SHP77 treated with DMSO at 0.1 percent for 48 hours (cell line): ENCODE measurements around the gene USO1.
"Not testable (repeated sequence)": the region's sequence is repeated elsewhere in the genome, so short reads cannot be mapped to it uniquely, and the experiment has no call there.

ENCODE experiments used
- DNase-seq: peaks from one replicate; lab custom pipeline; 2025; lab: John Stamatoyannopoulos, UW

USO1 gene

DNA sequence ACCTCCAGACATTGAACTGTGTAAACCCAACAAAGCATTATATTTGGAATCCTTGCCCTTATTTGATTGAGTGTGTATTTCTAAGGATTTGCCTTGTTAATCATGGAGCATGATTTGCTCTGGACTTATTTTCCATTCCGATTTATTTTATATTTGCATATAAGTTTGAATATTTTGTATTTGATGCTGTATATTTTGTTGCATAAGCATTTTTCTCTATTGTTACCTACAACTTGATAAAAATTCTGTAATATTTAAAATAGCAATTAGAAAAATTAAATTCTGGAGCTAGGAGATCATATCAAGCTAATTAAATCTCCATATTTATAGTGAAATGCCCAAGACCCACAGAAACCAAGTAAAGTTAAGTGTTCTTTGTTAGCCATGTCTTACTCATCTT is 47.2 kb downstream of the USO1 start:
- no peak for DNase-seq

DNA sequence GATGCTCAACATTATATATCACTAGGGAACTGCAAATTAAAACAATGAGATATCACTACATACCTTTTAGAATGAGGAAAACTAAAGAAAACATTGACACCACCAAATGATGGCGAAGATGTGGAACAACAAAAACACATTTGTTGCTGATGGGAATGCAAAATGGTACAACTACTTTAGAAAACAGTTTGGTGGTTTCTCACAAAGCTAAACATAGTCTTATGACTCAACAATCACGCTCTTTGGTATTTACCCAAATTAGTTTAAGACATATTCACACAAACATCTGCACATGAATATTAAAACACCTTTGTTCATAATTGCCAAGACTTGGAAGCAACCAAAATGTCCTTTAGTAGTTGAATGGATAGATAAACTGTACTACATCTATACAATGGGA is 53.2 kb downstream of the USO1 start:
- no peak for DNase-seq

DNA sequence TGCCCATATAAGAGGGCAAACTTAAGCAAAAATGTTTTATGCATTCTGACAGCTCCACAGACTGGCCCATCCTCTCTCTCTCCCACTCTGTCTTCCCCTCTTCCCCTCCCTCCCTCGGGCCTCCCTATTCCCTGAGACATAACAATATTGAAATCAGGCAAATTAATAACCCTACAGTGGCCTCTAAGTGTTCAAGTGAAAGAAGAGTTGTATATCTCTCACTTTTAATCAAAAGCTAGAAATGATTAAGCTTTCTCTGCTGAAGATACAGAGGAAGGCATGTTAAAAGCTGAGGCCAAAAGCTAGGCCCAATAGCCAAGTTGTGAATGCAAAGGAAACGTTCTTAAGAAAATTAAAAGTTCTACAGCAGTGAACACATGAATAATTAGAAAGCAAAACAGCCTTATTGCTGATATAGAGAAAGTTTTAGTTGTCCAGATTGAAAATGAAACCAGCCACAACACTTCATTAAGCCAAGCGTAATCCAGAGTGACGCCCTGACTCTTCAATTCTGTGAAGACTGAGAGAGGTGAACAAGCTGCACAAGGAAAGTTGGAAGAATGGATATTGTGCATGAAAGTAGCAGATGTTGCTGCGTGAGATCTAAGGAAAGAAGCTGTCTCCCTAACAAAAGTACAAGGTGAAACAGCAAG is 54.9 kb downstream of the USO1 start:
- DNase-seq, result no peak

GRCh38 chr4:75781305-75781704 is 56.9 kb downstream of the USO1 start:
- no peak for DNase-seq

DNA sequence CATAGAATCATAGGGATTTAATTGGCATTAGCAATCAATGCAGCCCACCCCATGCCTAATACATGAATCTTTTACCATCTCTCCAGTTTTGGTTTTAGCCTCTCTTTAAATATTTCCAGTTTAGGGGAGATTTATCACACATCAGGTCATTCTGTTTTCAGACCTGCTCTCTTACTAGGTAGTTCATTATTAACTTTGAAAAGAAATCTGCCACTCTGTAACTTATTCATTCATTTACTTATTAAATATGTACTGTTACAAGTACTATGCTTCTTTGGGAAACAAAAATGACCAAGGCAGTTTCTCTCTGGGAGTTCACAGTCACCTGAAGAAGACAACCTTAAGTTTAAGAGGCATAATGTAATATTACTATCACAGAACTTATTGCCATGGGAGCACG is 62.1 kb downstream of the USO1 start:
- no peak for DNase-seq

DNA sequence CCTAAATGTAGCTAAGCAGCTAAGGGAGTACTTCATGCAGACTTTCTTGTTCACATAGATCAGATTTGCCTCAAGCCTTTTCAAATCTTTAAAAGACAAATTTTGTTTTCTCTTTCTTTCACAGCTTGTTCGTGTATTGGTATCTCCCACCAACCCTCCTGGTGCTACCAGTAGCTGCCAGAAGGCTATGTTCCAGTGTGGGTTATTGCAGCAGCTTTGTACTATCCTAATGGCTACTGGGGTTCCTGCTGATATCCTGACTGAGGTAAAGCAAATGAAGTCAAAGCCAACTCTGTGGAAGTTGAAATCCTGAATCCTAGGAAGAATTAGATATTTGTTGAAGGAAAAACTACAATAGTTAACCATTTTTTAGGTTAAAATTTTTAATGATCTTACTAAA is 62.6 kb downstream of the USO1 start:
- DNase-seq, result no peak

GRCh38 chr4:75790024-75790423 is 65.6 kb downstream of the USO1 start:
- DNase-seq, result no peak

GRCh38 chr4:75800972-75801371 is 76.6 kb downstream of the USO1 start:
- DNase-seq, result no peak

DNA sequence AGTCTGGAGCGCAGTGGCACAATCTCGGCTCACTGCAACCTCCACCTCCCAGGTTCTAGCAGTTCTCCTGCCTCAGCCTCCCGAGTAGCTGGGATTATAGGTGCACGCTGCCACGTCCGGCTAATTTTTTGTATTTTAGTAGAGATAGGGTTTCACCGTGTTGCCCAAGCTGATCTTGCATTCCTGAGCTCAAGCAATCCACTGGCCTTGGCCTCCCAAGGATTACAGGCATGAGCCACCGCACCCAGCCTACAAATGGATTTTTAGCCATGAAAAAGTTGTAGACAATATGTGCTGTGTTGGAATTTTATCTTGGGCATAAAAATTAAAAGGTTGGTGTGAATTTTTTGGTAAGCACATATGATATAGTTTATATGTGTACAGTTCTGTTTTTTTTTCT is 81.7 kb downstream of the USO1 start:
- not testable (repeated sequence) for DNase-seq

DNA sequence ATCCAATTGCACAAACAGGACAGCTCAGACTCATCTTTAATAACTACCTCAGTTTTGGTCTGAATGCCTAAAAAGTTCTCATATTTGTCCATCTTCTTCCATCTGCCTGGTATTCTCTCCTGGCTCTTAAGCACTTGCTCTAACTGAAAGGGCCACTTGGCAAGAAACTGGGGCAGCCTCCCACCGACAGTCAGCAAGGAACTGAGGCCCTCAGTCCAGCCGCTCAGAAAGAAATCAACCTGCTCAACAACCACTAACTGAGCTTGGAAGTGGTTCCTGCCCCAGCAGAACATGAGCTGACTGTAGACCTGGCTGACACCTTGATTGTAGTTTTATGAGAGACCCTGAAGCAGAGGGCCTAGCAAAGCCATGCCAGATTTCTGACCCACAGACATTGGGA is 93.5 kb downstream of the USO1 start:
- no peak for DNase-seq

- no peak for DNase-seq
Measured at GRCh38 chr4:75819121-75819520, 94.7 kb downstream of the USO1 start.

GRCh38 chr4:75820197-75820596 is 95.8 kb downstream of the USO1 start:
- no peak for DNase-seq

DNA sequence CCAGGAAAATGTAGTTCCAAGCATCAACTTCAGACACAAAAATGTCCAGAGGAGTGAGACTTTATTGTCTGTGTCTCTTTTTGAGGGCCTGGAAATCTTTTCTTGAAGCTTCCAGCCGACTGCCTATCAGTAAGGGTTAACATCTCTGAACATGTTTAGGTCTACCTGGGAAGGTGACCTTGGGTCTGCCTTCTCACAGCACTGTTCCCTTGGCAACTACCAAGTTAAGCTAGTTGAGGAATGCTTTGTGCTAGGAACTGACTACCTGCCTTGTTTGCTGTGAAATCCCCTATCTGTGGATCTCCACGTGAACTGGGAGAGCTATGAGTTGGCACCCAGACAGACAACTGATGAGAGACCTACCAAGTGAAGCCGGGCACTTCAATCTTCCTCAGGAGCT is 96.3 kb downstream of the USO1 start:
- no peak for DNase-seq

DNA sequence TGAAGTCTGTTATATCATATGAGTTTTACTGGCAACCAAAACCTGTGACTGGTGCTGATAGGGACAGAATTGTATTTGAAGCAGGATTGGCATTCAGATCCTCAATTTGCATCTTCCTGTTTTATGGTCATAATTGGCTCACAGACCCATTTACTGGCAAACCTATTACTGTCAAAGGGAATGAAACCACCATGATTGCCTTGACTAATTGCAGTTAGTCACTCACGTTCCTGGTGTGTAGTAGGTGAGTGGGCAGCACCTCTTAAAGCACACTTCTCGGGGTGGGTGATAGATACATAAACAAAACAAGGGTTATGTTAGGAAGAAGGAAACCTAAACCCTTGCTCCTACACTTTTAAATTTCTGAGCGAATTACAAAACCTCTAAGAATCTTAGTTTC is 96.8 kb downstream of the USO1 start:
- no peak for DNase-seq

DNA sequence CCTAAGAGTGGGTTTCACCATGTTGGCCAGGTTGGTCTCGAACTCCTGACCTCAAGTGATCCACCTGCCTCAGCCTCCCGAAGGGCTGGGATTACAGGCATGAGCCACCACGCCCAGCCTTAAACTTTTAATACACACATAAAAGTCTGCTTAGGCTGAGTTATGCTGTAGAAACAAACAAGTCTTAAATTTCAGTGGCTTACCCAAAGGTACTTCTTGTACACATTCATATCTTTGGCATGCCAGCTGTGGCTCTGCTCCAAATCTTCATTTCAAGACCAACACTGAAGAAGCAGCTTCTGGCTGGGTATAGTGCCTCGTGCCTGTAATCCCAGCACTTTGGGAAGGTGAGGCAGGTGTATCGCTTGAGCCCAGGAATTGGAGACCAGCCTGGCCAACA is 97.6 kb downstream of the USO1 start:
- DNase-seq, result no peak

DNA sequence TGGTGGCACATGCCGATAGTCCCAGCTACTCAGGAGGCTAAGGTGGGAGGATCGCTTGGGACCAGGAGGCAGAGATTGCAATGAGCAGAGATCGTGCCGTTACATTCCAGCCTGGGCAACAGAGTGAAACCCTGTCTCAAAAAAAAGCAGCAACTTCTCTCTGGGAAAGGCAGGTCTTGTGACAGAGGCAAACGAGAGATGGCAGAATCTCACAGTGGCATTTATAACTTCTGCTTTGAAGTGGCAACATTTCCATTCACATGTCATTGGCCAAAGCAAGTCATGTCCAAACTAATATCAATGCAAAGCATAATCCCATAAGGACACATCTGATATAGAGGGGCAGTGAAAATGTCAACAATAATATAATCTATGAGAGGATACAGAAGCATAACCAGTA is 98.0 kb downstream of the USO1 start:
- DNase-seq, result no peak

DNA sequence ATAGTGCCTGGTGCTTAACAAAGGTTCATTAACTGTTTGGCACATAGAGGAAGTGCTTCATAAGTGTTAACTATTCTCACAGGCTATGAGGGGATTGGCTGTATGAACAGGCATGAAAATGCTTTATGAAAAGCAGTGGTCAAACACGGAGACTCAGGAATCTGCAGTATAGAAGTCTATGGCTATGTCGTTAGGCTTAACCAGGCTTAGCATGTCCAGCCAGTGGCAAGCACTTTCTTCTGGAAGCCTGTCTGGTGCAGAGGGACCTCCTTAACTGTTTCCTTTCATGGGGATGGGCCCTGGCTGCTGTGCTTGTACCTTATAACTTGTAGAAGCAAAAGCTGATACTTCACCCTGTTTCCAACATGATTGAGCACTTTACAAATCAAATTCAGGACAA is 99.4 kb downstream of the USO1 start:
- no peak for DNase-seq

DNA sequence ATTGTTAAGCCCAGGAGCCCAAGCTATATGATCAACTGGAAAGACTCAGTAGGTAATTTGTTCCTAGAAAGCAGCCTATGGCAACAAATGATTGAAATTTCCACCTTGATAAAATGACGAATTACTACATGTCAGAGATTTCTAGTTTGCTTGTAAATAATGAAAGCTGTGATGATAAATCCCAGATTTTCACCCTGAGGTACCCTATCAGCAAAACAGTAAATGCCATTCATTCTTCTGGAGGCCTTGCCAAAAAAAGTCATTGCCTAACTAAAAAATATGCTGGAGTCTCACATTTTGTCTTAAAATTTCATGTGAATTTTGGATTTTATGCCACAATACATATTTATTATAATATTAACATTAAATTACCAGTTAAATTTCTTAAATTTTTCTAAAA is 106.5 kb downstream of the USO1 start:
- DNase-seq, result no peak

GRCh38 chr4:75831856-75832405 is 107.6 kb downstream of the USO1 start:
- DNase-seq, result no peak

GRCh38 chr4:75834095-75834771 is 109.9 kb downstream of the USO1 start:
- DNase-seq, result no peak

DNA sequence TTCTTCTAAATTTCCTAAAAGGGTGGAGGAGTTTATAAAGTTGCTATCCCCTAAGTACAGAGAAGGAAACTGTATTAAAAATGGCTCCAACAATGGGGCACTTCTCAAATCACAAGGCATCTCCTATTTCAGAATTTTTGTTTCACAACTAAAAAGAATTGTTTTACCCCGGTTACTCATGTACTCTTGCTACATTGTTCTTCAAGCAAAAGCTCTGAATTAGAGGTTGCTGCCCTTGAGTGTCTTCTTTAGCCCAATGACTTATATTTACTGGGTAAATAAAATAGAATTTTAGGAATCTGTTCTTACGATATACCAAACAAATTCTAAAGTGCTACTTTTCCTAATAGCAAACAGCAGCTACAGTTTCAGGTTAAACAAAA is 110.4 kb downstream of the USO1 start:
- no peak for DNase-seq

DNA sequence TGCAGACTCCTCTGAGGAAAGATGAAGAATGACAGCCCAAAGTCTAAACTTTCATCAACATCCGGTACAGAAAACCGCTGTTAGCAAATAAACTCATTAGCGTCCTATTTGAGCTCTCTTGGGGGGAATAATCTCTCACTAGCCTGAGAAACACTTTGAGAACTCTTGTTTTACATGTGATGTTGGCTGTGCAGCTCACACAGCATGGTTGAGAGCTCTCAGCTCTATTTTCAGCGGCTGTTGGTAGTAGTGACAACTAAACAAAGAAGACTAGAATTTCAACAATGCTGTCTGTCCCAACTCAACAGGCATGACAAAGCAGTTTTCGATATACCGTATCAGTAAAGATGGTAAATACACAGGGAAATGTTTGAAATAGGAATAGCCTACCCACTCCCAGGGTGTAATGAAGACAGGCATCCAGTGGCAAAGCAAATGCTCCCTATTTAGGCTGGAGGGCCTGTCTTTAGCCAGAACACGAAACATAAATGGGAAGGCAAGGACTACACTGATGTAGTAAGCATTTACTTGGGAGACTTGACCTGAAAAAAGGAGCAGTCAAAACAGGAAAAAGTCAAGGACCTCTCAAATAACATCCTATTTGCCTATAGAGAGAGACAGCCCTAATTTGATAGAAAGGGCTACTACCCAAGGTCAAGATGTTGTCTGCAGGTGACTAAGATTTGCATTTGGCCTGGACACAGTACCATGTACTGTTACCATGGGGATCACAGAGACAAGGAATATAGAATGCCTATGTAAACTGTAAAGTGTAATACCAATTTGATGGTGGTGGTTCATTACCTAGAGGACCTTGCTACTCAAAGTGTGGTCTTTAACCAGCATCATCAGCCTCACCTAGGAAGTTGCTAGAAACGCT is 117.5 kb downstream of the USO1 start:
- no peak for DNase-seq

- no peak for DNase-seq
Measured at GRCh38 chr4:75843596-75843995, 119.2 kb downstream of the USO1 start.
